ENCODE data around the gene TCEANC2.

DNA sequence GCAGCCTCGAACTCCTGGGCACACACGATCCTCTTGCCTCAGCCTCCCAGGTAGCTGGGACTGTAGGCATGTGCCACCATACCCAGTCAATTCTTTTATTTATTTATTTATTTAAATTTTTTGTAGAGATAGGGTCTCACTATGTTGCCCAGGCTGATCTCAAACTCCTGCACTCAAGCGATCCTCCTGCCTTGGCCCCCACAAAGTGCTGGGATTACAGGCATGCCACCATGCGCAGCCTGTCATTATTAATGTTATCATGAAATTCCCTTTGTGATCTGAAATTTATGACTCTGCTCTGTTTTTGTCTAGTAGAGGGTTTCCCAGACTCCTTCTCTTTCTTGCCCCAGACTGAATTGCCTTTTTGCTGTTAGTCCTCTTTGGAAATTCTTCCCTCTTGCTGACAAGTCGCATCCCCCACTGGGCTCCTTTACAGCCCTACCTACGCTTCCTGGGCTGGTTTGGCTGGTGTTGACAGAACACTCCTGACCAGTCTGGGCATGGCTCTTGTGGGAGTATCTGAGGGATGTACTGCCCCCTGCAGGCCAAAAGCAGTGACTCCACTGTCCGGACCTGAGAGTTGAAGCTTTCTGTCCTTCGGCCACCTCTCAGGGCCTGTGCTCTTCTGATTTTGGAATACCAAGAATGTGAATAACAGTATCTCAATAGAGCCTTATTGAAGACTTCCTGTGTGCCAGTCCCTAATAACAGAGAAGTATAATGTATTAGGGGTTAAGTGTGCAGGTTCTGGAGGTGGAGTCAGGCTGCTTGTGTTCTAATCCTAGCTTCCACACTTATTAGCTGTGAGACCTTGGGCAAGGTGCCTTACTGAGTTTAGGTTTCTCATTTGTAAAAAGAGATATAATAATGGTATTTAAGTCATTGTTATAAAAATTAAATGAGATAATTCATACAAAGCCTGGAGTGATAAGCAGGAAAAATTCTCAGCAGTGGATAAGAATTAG, 28.2 kb downstream of the TCEANC2 start:
- TF ChIP-seq, protein P1, sequence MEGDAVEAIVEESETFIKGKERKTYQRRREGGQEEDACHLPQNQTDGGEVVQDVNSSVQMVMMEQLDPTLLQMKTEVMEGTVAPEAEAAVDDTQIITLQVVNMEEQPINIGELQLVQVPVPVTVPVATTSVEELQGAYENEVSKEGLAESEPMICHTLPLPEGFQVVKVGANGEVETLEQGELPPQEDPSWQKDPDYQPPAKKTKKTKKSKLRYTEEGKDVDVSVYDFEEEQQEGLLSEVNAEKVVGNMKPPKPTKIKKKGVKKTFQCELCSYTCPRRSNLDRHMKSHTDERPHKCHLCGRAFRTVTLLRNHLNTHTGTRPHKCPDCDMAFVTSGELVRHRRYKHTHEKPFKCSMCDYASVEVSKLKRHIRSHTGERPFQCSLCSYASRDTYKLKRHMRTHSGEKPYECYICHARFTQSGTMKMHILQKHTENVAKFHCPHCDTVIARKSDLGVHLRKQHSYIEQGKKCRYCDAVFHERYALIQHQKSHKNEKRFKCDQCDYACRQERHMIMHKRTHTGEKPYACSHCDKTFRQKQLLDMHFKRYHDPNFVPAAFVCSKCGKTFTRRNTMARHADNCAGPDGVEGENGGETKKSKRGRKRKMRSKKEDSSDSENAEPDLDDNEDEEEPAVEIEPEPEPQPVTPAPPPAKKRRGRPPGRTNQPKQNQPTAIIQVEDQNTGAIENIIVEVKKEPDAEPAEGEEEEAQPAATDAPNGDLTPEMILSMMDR (conservative IDR thresholded peaks at IDR 0.05; ENCODE audit: low read depth, low read length) = peak; percentile 74
- TF ChIP-seq EZH2 (IDR thresholded peaks at IDR 0.05; ENCODE audit: borderline replicate concordance, low read depth, low read length, poor library complexity, severe bottlenecking) = no peak

Measured in A673 (cell line).